GM12878 (cell line): ENCODE results near the gene SHC4. TPM values are rescaled to one million over a fixed set of nuclear protein-coding genes. Genes with fewer than 3 reads are reported as not detected.

ENCODE experiments used
- ATAC-seq: fragments of 200-7000 bp; cut with Tn5 transposase; 3 replicates; pipeline ENCODE4 v1.9.1; 2020; ENCODE audit warnings: mild to moderate bottlenecking, moderate library complexity
- BruUV-seq: library from RNA; stranded (reverse); fragments of 400-500 nt; replicated peaks from 2 replicates; lab custom pipeline; 2021; lab: Mats Ljungman, UMichigan
- CTCF ChIA-PET: fragments of 300-600 bp; sonication (Branson Sonifier 250); formaldehyde crosslinking; extraction: SDS; loops from one replicate; lab custom pipeline; 2021; ENCODE audit warnings: inconsistent platforms; lab: Yijun Ruan, JAX
- POLR2A ChIA-PET: fragments of 350-600 bp; formaldehyde crosslinking; extraction: SDS; loops from one replicate; lab custom pipeline; 2021; ENCODE audit warnings: inconsistent platforms; lab: Charles Lee
- RAD21 ChIA-PET: fragments of 300-600 bp; sonication (Branson Sonifier 250); formaldehyde crosslinking; loops from one replicate; lab custom pipeline; 2023; ENCODE audit warnings: antibody characterized with exemption; ENCODE audit not compliant: unreplicated experiment; lab: Charles Lee
- SMC1A ChIA-PET: fragments of 300-600 bp; sonication (Branson Sonifier 250); formaldehyde crosslinking; loops from one replicate; lab custom pipeline; 2023; ENCODE audit not compliant: unreplicated experiment, uncharacterized antibody; lab: Charles Lee
- DNase-seq: peaks from one replicate; pipeline ENCODE4 v3.0.0-alpha.2; 2011; ENCODE audit warnings: low read depth, low spot score
- FAIRE-seq: peaks from 3 replicates; lab custom pipeline; 2011; peaks lifted over from hg19 to GRCh38; lab: Jason Lieb, UNC
- H2AFZ ChIP-seq: 2 replicates; pipeline ENCODE4 v1.6.0; 2011; ENCODE audit warnings: low read depth, low read length, control low read depth; ENCODE audit not compliant: control insufficient read depth
- H3K27ac ChIP-seq: 2 replicates; pipeline ENCODE4 v1.5.1; 2011; ENCODE audit warnings: control low read depth; ENCODE audit not compliant: control insufficient read depth, insufficient read depth
- H3K27me3 ChIP-seq, 2 experiments: replicated peaks in 1 of 2; 2 replicates each; pipeline versions ENCODE4 v1.6.0 to v1.6.1; 2011; ENCODE audit warnings: low read length in 1 of 2; ENCODE audit not compliant: control insufficient read depth in 2 of 2, insufficient read depth in 2 of 2
- H3K36me3 ChIP-seq, 2 experiments: 2 replicates each; pipeline ENCODE4 v1.5.1; 2011; ENCODE audit warnings: low read length in 1 of 2; ENCODE audit not compliant: control insufficient read depth in 2 of 2, insufficient read depth in 2 of 2
- H3K4me1 ChIP-seq: 2 replicates; pipeline ENCODE4 v1.6.1; 2011; ENCODE audit warnings: mild to moderate bottlenecking, low read length, moderate library complexity, mixed read lengths; ENCODE audit not compliant: control insufficient read depth, insufficient read depth
- H3K4me2 ChIP-seq: 2 replicates; pipeline ENCODE4 v1.6.0; 2011; ENCODE audit warnings: control low read depth; ENCODE audit not compliant: control insufficient read depth, insufficient read depth
- H3K4me3 ChIP-seq: fragments of 200-600 bp; sonication (generic); 2 replicates; pipeline ENCODE4 v1.5.1; 2016
- H3K79me2 ChIP-seq: 2 replicates; pipeline ENCODE4 v1.6.0; 2011; ENCODE audit warnings: low read length; ENCODE audit not compliant: control insufficient read depth, insufficient read depth
- H3K9ac ChIP-seq: 2 replicates; pipeline ENCODE4 v1.8.0; 2011; ENCODE audit warnings: low read length, control low read depth, mixed read lengths; ENCODE audit not compliant: control insufficient read depth, insufficient read depth
- H3K9me3 ChIP-seq: replicated peaks from 3 replicates; pipeline ENCODE4 v1.5.1; 2011; ENCODE audit warnings: mild to moderate bottlenecking, low read length; ENCODE audit not compliant: control insufficient read depth, insufficient read depth
- H4K20me1 ChIP-seq: 2 replicates; pipeline ENCODE4 v1.6.0; 2011; ENCODE audit not compliant: control insufficient read depth, insufficient read depth
- BACH1 ChIP-seq: fragments of 450-650 bp; IDR thresholded peaks from 2 replicates; pipeline ENCODE4 v1.6.1; 2017; ENCODE audit warnings: mild to moderate bottlenecking, borderline replicate concordance
- CEBPB ChIP-seq, 2 experiments: fragments of 150-350 bp in 1 of 2; IDR thresholded peaks; 2 replicates each; pipeline ENCODE4 v1.6.1; 2012 to 2014; ENCODE audit warnings: low read depth in 2 of 2, low read length in 2 of 2, borderline replicate concordance in 1 of 2, inconsistent platforms in 1 of 2
- ESRRA ChIP-seq: IDR thresholded peaks from 2 replicates; pipeline ENCODE4 v1.6.1; 2012; ENCODE audit warnings: mild to moderate bottlenecking, low read length, improper control_type of control experiment
- HDGF ChIP-seq: fragments of 450-650 bp; IDR thresholded peaks from 2 replicates; pipeline ENCODE4 v1.6.1; 2016; ENCODE audit warnings: antibody characterized with exemption
- IKZF1 ChIP-seq: fragments of 450-650 bp; conservative IDR thresholded peaks from 2 replicates; pipeline ENCODE4 v1.6.1; 2017; ENCODE audit warnings: antibody characterized with exemption, mild to moderate bottlenecking
- IKZF2 ChIP-seq, 2 experiments: fragments of 450-650 bp; IDR thresholded peaks; 2 replicates each; pipeline ENCODE4 v1.6.1; 2017; ENCODE audit warnings: mild to moderate bottlenecking in 2 of 2, moderate library complexity in 2 of 2
- KDM1A ChIP-seq: fragments of 200-600 bp; sonication (generic); IDR thresholded peaks from 2 replicates; pipeline ENCODE4 v1.6.1; 2016; ENCODE audit warnings: borderline replicate concordance
- RBBP5 ChIP-seq: fragments of 200-600 bp; sonication (generic); conservative IDR thresholded peaks from 2 replicates; pipeline ENCODE4 v1.6.1; 2016
- YBX1 ChIP-seq: fragments of 450-650 bp; IDR thresholded peaks from 2 replicates; pipeline ENCODE4 v1.6.1; 2016; ENCODE audit warnings: antibody characterized with exemption
- WGBS: methylation state at CpG from one replicate; pipeline ENCODE4 v1.1.6; 2016; ENCODE audit warnings: low lambda C conversion rate; ENCODE audit not compliant: insufficient replicate concordance, insufficient coverage; ENCODE audit errors: missing lambda C conversion rate; 5-methylcytosine and 5-hydroxymethylcytosine counted together
- in situ Hi-C: fragments of 300-500 bp; cut with MboI; formaldehyde crosslinking; loops from 9 replicates; pipeline ENCODE4 v1.14.3; 2018; ENCODE audit warnings: mixed read lengths
- intact Hi-C: fragments of 100-400 bp; cut with micrococcal nuclease; formaldehyde crosslinking; loops from one replicate; pipeline ENCODE4 v1.14.2; 2022; ENCODE audit not compliant: unreplicated experiment
- polyA plus RNA-seq, 11 experiments: library from polyadenylated mRNA; depleted of rRNA in 4 of 11; unstranded in 6 of 11; stranded (reverse) in 5 of 11; fragments of >200 nt; fragmentation: Nextera tagmentation in 4 of 11; fragmentation: Illumina TruSeq in 1 of 11; extraction: Ambion mirVana in 4 of 11; extraction: Trizol in 1 of 11; gene quantifications; 1 replicate in 1 of 11; 2 replicates in 10 of 11; pipeline versions ENCODE4 v1.2.1 to v1.2.3, GENCODE V29; 2011 to 2016; ENCODE audit warnings: inconsistent platforms in 2 of 11, missing spikeins in 2 of 11, low read depth in 1 of 11
- total RNA-seq, 4 experiments: library from RNA; depleted of rRNA in 3 of 4; stranded (reverse); fragments of >200 nt in 3 of 4; fragmentation: Illumina TruSeq in 1 of 4; extraction: Trizol in 1 of 4; gene quantifications; 2 replicates each; pipeline versions ENCODE4 v1.2.1 to v1.2.3, GENCODE V29; 2013 to 2021

SHC4 gene
- total and polyA plus RNA-seq, 10 of the 15 experiments (the other 5 are each of a cell fraction or from before 2014, with no cell fraction given): 0.04 to 0.87 (median 0.14) TPM

DNA sequence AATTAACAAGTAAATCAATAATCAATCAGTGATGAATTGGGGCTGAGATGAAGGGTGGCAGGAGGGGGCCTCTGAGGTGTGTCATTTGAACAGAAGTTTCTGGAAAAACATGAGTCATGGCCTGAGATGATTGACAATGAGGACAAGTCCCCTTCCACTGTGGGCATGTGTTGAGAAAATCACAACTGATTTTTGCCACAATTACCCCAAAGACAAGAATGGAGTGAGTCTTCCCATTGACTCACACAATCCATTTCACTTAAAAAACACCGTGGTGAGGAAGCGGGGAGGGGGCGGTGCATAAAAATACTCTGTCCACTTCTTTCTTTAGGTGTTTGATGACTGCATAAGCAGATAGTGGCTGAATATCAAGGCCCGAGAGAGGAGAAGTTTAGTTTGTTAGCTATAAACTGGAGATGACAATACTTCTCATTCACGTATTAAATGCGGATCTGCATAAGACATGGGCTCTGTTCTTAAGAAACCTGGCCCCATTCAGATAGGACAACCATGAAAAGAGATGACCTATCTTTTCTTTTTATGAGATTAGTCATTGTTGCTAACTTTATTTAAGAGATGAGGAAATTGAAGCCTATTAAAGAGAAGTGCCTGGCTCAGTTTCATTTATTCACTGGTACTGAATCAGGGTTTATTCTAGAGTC, 34.7 kb downstream of the SHC4 start (continued):
- TF ChIP-seq IKZF2 (IDR thresholded peaks at IDR 0.05) (peak in 1 of 2 experiments; percentile 47; a peak in 1 of 4 replicates), HDGF (no peak)

DNA sequence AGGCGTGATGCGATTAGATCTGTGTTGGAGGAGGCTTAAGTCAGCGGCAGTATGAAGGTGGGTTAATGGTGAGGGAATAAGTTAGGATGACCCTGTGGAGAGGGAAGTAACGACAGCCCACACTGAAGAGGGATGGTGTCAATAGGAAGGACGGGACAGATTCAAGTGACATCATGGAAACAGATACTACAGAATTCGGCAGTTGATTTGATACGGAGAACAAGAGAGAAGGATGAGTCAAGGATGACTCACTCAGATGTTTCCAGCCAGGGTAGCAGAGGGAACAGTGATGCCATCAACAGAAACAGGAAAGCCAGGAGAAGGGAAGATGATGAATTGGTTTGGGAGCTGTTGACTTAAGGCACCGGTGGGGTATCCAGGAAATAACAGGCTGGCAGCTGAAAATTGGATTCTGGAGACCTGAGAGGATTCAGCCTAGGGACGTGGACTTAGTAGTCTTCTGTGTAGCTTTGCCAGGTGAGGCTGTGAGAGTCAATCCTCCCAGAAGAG, 38.0 kb downstream of the SHC4 start:
- 36% methylated on average over 9 of the region's 9 CpGs for WGBS
- ATAC-seq (no peak), FAIRE-seq (no peak), DNase-seq (no peak)
- H2AFZ ChIP-seq: no peak overlapping the region
- no peaks in the 10 kb centered on the region for H3K4me1 ChIP-seq
- H4K20me1 ChIP-seq: no peaks in the 10 kb centered on the region
- in situ Hi-C loops: no loop called here
- ChIA-PET CTCF (interaction anchor here (1.0 to 2.6 kb wide), 2 partner anchors 50 to 497 kb away, joined by 4 to 10 read pairs; partner anchors contain the start of gene FGF7), RAD21 (no interaction called here), SMC1A (interaction anchor here (1.1 to 2.7 kb wide), 5 partner anchors 9 to 50 kb away, joined by 4 to 9 read pairs (median 7); partner anchors contain the start of gene SHC4), POLR2A (no interaction called here)
- no peak overlapping the region for H3K4me3 ChIP-seq
- H3K36me3 ChIP-seq: no peaks in the 10 kb centered on the region
- H3K79me2 ChIP-seq: no peaks in the 10 kb centered on the region
- TF ChIP-seq BACH1: no peak
- no peak for TF ChIP-seq KDM1A
- TF ChIP-seq IKZF1: 0 out of 2 replicates have a peak, but pooled peaks have one; percentile 12
- TF ChIP-seq ESRRA: no peak
- TF ChIP-seq RBBP5: no peak
- no peak for TF ChIP-seq YBX1
- TF ChIP-seq CEBPB (IDR thresholded peaks at IDR 0.05; ENCODE audit: borderline replicate concordance in 1 of 2, low read depth in 2 of 2, low read length in 2 of 2): no peak
- H3K27ac ChIP-seq: no peak overlapping the region
- intact Hi-C loops: no loop called here
- H3K27me3 ChIP-seq: no peaks in the 10 kb centered on the region
- no peak overlapping the region for H3K9ac ChIP-seq
- no peaks in the 10 kb centered on the region for H3K9me3 ChIP-seq
- BruUV-seq: no TSS peak
- H3K4me2 ChIP-seq: no peak overlapping the region
